ENCODE data around the gene CD82. TPM values are rescaled to one million over a fixed set of nuclear protein-coding genes. Genes with fewer than 3 reads are reported as not detected.
A peak's percentile ranks its signal among the peaks of the same experiment; 100 is the strongest.
"Not testable (repeated sequence)": the region's sequence is repeated elsewhere in the genome, so short reads cannot be mapped to it uniquely, and the experiment has no call there.

The CD82 gene
- total RNA-seq, 4 donors from 2014 or later: 8.9 to 30.6 (median 20.3) TPM

- ATAC-seq (ENCODE audit: low FRiP score): no peak
- TF ChIP-seq CTCF (IDR thresholded peaks at IDR 0.05): no peak
- no peak for DNase-seq (ENCODE audit: low spot score)
Observed at GRCh38 chr11:44555031-44555800, 10.2 kb upstream of the CD82 start.

GRCh38 chr11:44556735-44557409 is 8.6 kb upstream of the CD82 start:
- no peak for ATAC-seq (ENCODE audit: low FRiP score)
- peak in 1 of 3 donors; percentile 62 for TF ChIP-seq CTCF (IDR thresholded peaks at IDR 0.05)

GRCh38 chr11:44557464-44557863 is 8.0 kb upstream of the CD82 start:
- TF ChIP-seq CTCF (IDR thresholded peaks at IDR 0.05): no peak
- no peak for ATAC-seq (ENCODE audit: low FRiP score)
- no peak for DNase-seq (ENCODE audit: low spot score)

More at GRCh38 chr11:44556735-44557409, 8.6 kb upstream of the CD82 start:
- peak; percentile 65 for DNase-seq (ENCODE audit: low spot score)

- DNase-seq (ENCODE audit: low spot score) (no peak), ATAC-seq (ENCODE audit: low FRiP score) (no peak)
- no peak for TF ChIP-seq CTCF (IDR thresholded peaks at IDR 0.05)
Observed at GRCh38 chr11:44559207-44559939, 6.1 kb upstream of the CD82 start.

- not testable (repeated sequence) for DNase-seq (ENCODE audit: low spot score); ATAC-seq (ENCODE audit: low FRiP score)
Observed at GRCh38 chr11:44559940-44560300, 5.5 kb upstream of the CD82 start.

- DNase-seq (ENCODE audit: low spot score): no peak
Observed at GRCh38 chr11:44561275-44561805, 4.1 kb upstream of the CD82 start.

More at GRCh38 chr11:44561275-44561805, 4.1 kb upstream of the CD82 start:
- ATAC-seq (ENCODE audit: low FRiP score): no peak
- no peak for TF ChIP-seq CTCF (IDR thresholded peaks at IDR 0.05)

Measured in omental fat pad (tissue), 4 donors.